ENCODE results near the gene RHO. TPM values are rescaled to one million over a fixed set of nuclear protein-coding genes. Genes with fewer than 3 reads are reported as not detected.

Gene RHO
- total RNA-seq, 2 donors from 2014 or later = not detected

DNA sequence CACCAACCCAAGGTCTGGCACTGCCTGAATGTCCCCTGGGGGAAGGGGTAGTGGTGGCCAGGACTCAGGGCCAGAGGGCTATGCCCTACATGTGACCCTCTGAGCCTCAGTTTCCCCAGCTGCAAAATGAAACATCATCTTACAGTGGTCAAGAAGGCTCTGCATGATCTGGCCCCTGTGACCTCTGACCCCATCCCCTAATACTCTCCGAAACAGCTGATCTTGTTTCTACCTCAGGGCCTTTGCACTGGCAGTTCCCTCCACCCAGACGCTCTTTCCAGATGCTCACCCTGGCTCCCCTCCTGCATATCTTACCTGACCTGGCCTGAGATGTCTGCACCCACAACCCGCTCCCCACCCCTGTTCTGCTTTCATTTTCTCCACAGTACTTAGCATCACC lies 56.2 kb downstream of the RHO start:
- DNase-seq (ENCODE audit: low spot score) (no peak), ATAC-seq (ENCODE audit: insufficient number of reproducible peaks, low FRiP score, low read depth) (no peak)
- no peak overlapping the region for H3K27ac ChIP-seq
- no peaks in the 10 kb centered on the region for H3K9me3 ChIP-seq
- no peaks in the 10 kb centered on the region for H3K27me3 ChIP-seq (replicated peaks; ENCODE audit: insufficient read depth)
- H3K4me3 ChIP-seq = no peak overlapping the region
- no peak for TF ChIP-seq CTCF (IDR thresholded peaks at IDR 0.05)
- H3K4me1 ChIP-seq (ENCODE audit: control insufficient read depth in 1 of 2, low read depth in 2 of 2) = no peaks in the 10 kb centered on the region
- H3K36me3 ChIP-seq = peaks cover 36% of the 10 kb centered on the region

Other genes with a start within 250 kb of the RHO start
- gene HMCES, start 249.8 kb upstream of the RHO start, total RNA-seq = 10 to 100 TPM; 12.0 to 23.9 TPM
- gene EFCAB12, start 100.0 kb upstream of the RHO start, total RNA-seq = under 1 TPM in 1 of 2 donors, not detected in 1; 0.68 TPM
- 10 to 100 TPM; 23.0 to 32.5 TPM for gene MBD4, start 88.7 kb upstream of the RHO start, total RNA-seq
- 10 to 100 TPM; 50.1 to 61.9 TPM for gene IFT122, start 88.4 kb upstream of the RHO start, total RNA-seq
- not detected for gene H1-8, start 14.5 kb downstream of the RHO start, total RNA-seq
- gene PLXND1, start 78.0 kb downstream of the RHO start, total RNA-seq = 100 to 1,000 TPM; 207 to 246 TPM